A673 (cell line): ENCODE measurements around the gene BACH1. TPM values are rescaled to one million over a fixed set of nuclear protein-coding genes. Genes with fewer than 3 reads are reported as not detected.

ENCODE experiments used
- BruUV-seq: library from RNA; stranded (reverse); fragments of 400-500 nt; replicated peaks from 2 replicates; lab custom pipeline; 2021; lab: Mats Ljungman, UMichigan
- CTCF ChIA-PET: fragments of 300-600 bp; sonication (Branson Sonifier 250); formaldehyde crosslinking; loops from one replicate; lab custom pipeline; 2022; ENCODE audit warnings: antibody characterized with exemption; lab: Charles Lee
- POLR2A ChIA-PET: fragments of 300-600 bp; sonication (Branson Sonifier 250); formaldehyde crosslinking; loops from one replicate; lab custom pipeline; 2022; ENCODE audit warnings: antibody characterized with exemption; ENCODE audit not compliant: low non-redundant PET; lab: Charles Lee
- DNase-seq: peaks from one replicate; pipeline ENCODE4 v3.0.0-alpha.2; 2015; ENCODE audit warnings: low spot score
- H3K27ac ChIP-seq: fragments of 200-600 bp; sonication (generic); 2 replicates; pipeline ENCODE4 v1.5.1; 2016; ENCODE audit warnings: mixed run types, low read depth, mild to moderate bottlenecking, mixed read lengths, antibody characterized with exemption, low read length; ENCODE audit not compliant: poor library complexity, severe bottlenecking
- H3K27me3 ChIP-seq: fragments of 200-600 bp; sonication (generic); replicated peaks from 2 replicates; pipeline ENCODE4 v1.6.1; 2017; ENCODE audit warnings: mixed run types, low read depth, mild to moderate bottlenecking, mixed read lengths, antibody characterized with exemption, low read length; ENCODE audit not compliant: insufficient read depth, poor library complexity
- H3K36me3 ChIP-seq: fragments of 200-600 bp; sonication (generic); 2 replicates; pipeline ENCODE4 v1.6.1; 2016; ENCODE audit warnings: mixed run types, mild to moderate bottlenecking, mixed read lengths, antibody characterized with exemption, low read length; ENCODE audit not compliant: insufficient read depth, poor library complexity, severe bottlenecking
- H3K4me1 ChIP-seq: fragments of 200-600 bp; sonication (generic); 2 replicates; pipeline ENCODE4 v1.6.1; 2017; ENCODE audit warnings: mixed run types, mild to moderate bottlenecking, mixed read lengths, antibody characterized with exemption, low read length; ENCODE audit not compliant: insufficient read depth, poor library complexity, severe bottlenecking
- H3K4me3 ChIP-seq: fragments of 200-600 bp; sonication (generic); 2 replicates; pipeline ENCODE4 v1.5.1; 2016; ENCODE audit warnings: low read depth, mixed run types, mild to moderate bottlenecking, mixed read lengths, low read length; ENCODE audit not compliant: poor library complexity, severe bottlenecking
- H3K9me3 ChIP-seq: fragments of 200-600 bp; sonication (generic); 2 replicates; pipeline ENCODE4 v1.6.1; 2016; ENCODE audit warnings: mixed run types, low read depth, mild to moderate bottlenecking, mixed read lengths, antibody characterized with exemption, low read length; ENCODE audit not compliant: poor library complexity, severe bottlenecking
- EZH2 ChIP-seq: fragments of 200-600 bp; sonication (generic); IDR thresholded peaks from 2 replicates; pipeline ENCODE4 v1.6.1; 2017; ENCODE audit warnings: borderline replicate concordance, low read depth, mild to moderate bottlenecking, mixed read lengths, antibody characterized with exemption, low read length; ENCODE audit not compliant: poor library complexity, severe bottlenecking
- intact Hi-C: fragments of 100-400 bp; cut with micrococcal nuclease; formaldehyde crosslinking; loops from one replicate; pipeline ENCODE4 v1.10.0; 2022; ENCODE audit not compliant: unreplicated experiment
- total RNA-seq: library from RNA; stranded (reverse); gene quantifications from 2 replicates; pipeline ENCODE4 v1.2.3, GENCODE V29; 2021
- TF ChIP-seq, protein P1 (sequence below): fragments of 300-800, 200-600 bp; sonication (generic); conservative IDR thresholded peaks from 2 replicates; pipeline ENCODE4 v1.5.1; 2017; ENCODE audit warnings: low read depth, mild to moderate bottlenecking, antibody characterized with exemption, low read length, moderate library complexity, mixed read lengths

The BACH1 gene
- total RNA-seq, 1 experiment from 2014 or later = 103 TPM

DNA sequence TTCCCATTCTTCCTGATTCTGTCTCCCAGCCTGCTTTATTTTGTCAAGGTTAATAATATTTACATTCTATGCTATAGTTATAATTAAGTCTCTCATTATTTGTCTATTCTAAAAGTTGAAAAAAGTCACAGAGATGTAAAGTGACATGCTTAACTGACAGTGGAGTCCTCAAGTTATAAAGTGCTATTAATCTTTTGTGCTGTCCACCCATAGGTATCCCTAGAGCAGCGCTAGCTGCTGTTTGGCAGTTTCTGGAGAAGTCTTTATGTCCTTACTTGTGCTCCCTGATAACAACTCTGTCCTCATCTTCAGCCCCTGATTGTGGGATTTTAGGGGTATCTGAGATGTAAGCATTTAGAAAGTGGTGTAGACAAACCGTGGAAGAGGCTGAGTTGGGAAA, 13.1 kb downstream of the BACH1 start:
- no peak for DNase-seq
- Histone ChIP-seq H3K27ac (no peak overlapping the region), H3K9me3 (no peaks in the 10 kb centered on the region), H3K4me1 (peaks cover 31% of the 10 kb centered on the region), H3K27me3 (no peaks in the 10 kb centered on the region), H3K4me3 (no peak overlapping the region), H3K36me3 (peaks cover 9% of the 10 kb centered on the region)
- no TSS peak for BruUV-seq
- TF ChIP-seq, protein P1, sequence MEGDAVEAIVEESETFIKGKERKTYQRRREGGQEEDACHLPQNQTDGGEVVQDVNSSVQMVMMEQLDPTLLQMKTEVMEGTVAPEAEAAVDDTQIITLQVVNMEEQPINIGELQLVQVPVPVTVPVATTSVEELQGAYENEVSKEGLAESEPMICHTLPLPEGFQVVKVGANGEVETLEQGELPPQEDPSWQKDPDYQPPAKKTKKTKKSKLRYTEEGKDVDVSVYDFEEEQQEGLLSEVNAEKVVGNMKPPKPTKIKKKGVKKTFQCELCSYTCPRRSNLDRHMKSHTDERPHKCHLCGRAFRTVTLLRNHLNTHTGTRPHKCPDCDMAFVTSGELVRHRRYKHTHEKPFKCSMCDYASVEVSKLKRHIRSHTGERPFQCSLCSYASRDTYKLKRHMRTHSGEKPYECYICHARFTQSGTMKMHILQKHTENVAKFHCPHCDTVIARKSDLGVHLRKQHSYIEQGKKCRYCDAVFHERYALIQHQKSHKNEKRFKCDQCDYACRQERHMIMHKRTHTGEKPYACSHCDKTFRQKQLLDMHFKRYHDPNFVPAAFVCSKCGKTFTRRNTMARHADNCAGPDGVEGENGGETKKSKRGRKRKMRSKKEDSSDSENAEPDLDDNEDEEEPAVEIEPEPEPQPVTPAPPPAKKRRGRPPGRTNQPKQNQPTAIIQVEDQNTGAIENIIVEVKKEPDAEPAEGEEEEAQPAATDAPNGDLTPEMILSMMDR = no peak
- no peak for TF ChIP-seq EZH2
- ChIA-PET POLR2A (no interaction called here), CTCF (no interaction called here)
- intact Hi-C loops = no loop called here

DNA sequence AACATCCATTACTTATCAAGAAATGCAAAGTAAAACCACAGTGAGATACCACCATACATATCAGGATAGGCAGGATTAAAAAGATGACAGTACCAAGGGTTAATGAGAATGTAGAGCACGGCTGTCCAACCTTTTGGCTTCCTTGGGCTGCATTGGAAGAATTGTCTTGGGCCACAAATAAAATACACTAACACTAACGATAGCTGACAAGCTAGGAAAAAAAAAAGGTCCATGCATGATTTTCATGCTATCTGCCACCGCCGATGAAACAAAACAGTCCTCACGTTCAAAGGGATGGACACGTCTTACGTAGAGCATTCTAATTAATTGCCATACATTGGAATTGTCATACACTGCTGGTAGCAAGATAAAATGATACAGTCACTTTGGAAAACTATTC, 14.3 kb downstream of the BACH1 start:
- BruUV-seq = no TSS peak
- no peaks in the 10 kb centered on the region for H3K9me3 ChIP-seq
- H3K4me1 ChIP-seq = peaks cover 26% of the 10 kb centered on the region
- H3K27me3 ChIP-seq = no peaks in the 10 kb centered on the region
- ChIA-PET CTCF (no interaction called here), POLR2A (no interaction called here)
- no peak for DNase-seq
- intact Hi-C loops = no loop called here
- H3K4me3 ChIP-seq = no peak overlapping the region
- TF ChIP-seq EZH2 = no peak
- TF ChIP-seq, protein P1 = no peak
- peaks cover 9% of the 10 kb centered on the region for H3K36me3 ChIP-seq
- H3K27ac ChIP-seq = no peak overlapping the region

DNA sequence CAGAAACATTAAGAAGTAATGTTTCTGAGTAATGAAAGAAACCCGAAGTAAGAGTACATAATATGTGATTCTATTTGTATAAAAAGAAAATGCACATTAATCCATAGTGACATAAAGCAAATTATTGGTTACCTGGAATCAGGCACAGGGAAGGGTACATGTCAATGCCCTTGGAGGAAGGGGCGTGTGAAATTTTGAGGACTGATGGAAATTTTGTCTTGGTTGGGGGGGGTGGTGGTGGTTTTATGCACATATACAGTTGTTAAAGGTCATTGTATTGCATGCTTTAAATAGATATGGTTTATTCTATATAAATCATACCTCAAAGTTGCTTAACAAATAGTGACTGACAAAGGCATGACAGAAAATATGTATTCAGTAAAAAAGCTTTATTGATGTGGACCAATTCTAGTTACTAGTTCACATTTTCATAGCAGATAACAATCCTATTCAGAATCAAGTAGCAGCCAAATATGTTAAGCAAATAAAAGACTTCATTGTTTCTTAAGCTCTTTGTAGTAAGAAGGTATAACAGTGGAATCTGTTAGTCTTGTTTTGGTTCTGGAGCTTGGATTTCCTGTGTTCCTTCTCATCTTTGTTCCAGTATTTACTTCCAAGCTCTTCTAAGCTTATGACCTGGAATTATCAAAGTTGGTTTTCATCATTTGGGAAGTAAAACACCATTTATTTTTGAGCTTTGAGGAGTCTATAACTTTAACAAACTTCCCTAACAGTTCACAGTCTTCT, 15.1 kb downstream of the BACH1 start:
- Histone ChIP-seq H3K4me1 (peaks cover 28% of the 10 kb centered on the region), H3K27me3 (no peaks in the 10 kb centered on the region), H3K9me3 (no peaks in the 10 kb centered on the region), H3K4me3 (no peak overlapping the region), H3K27ac (no peak overlapping the region), H3K36me3 (peaks cover 9% of the 10 kb centered on the region)
- POLR2A ChIA-PET = no interaction called here
- intact Hi-C loops = no loop called here
- DNase-seq = no peak
- BruUV-seq = no TSS peak
- TF ChIP-seq, protein P1 = no peak
- TF ChIP-seq EZH2 = no peak
- CTCF ChIA-PET = no interaction called here
